GM18909 (cell line): ENCODE data around the gene AZU1.

Source experiments
- ATAC-seq: cut with Tn5 transposase; IDR thresholded peaks from one replicate; pipeline ENCODE4 v1.9.1; 2021; ENCODE audit warnings: mild to moderate bottlenecking; ENCODE audit not compliant: unreplicated experiment, poor library complexity

AZU1 gene

GRCh38 chr19:796692-797527 is 30.7 kb upstream of the AZU1 start, which contains the start of gene PTBP1:
PTBP1 (plus strand) TSS chr19:797452; CDS start chr19:797498, 46 bp downstream.
- peak; percentile 81 for ATAC-seq

GRCh38 chr19:797528-798414 is 29.9 kb upstream of the AZU1 start:
- peak; percentile 47 for ATAC-seq

- no peak for ATAC-seq
Measured at GRCh38 chr19:798415-799075, 29.1 kb upstream of the AZU1 start.

- no peak for ATAC-seq
Measured at GRCh38 chr19:799076-799881, 28.4 kb upstream of the AZU1 start.

GRCh38 chr19:800360-801029 is 27.1 kb upstream of the AZU1 start:
- no peak for ATAC-seq

GRCh38 chr19:801030-801860 is 26.4 kb upstream of the AZU1 start:
- ATAC-seq: no peak

- no peak for ATAC-seq
Measured at GRCh38 chr19:801861-802497, 25.7 kb upstream of the AZU1 start.

- no peak for ATAC-seq
Measured at GRCh38 chr19:802498-803098, 25.0 kb upstream of the AZU1 start.

GRCh38 chr19:803099-803561 is 24.5 kb upstream of the AZU1 start:
- ATAC-seq: no peak

GRCh38 chr19:803686-804418 is 23.8 kb upstream of the AZU1 start:
- ATAC-seq: no peak

GRCh38 chr19:804419-805165 is 23.0 kb upstream of the AZU1 start:
- ATAC-seq: no peak

- no peak for ATAC-seq
Measured at GRCh38 chr19:805166-805551, 22.5 kb upstream of the AZU1 start.

- no peak for ATAC-seq
Measured at GRCh38 chr19:805600-806550, 21.8 kb upstream of the AZU1 start.

GRCh38 chr19:806815-807421 is 20.7 kb upstream of the AZU1 start:
- ATAC-seq: no peak
